HG02588 (cell line): ENCODE measurements around the gene RALBP1.

Experiments
- ATAC-seq: cut with Tn5 transposase; IDR thresholded peaks from one replicate; pipeline ENCODE4 v1.9.1; 2021; ENCODE audit warnings: mild to moderate bottlenecking, moderate library complexity; ENCODE audit not compliant: unreplicated experiment

RALBP1 gene

GRCh38 chr18:9545029-9545428 lies 69.7 kb downstream of the RALBP1 start:
- ATAC-seq, result no peak

- no peak for ATAC-seq
Observed at GRCh38 chr18:9546468-9546867, 71.2 kb downstream of the RALBP1 start.

- ATAC-seq, result no peak
Observed at GRCh38 chr18:9547782-9548181, 72.5 kb downstream of the RALBP1 start.

- ATAC-seq, result no peak
Observed at GRCh38 chr18:9549405-9549804, 74.1 kb downstream of the RALBP1 start.

- no peak for ATAC-seq
Observed at GRCh38 chr18:9550429-9550828, 75.1 kb downstream of the RALBP1 start.

- no peak for ATAC-seq
Observed at GRCh38 chr18:9552191-9552590, 76.9 kb downstream of the RALBP1 start.

GRCh38 chr18:9552616-9553015 lies 77.3 kb downstream of the RALBP1 start:
- no peak for ATAC-seq

- ATAC-seq, result no peak
Observed at GRCh38 chr18:9557250-9557943, 82.1 kb downstream of the RALBP1 start.

- no peak for ATAC-seq
Observed at GRCh38 chr18:9558387-9559064, 83.2 kb downstream of the RALBP1 start.

- ATAC-seq, result no peak
Observed at GRCh38 chr18:9559253-9559652, 83.9 kb downstream of the RALBP1 start.

GRCh38 chr18:9561759-9562158 lies 86.4 kb downstream of the RALBP1 start:
- no peak for ATAC-seq

- no peak for ATAC-seq
Observed at GRCh38 chr18:9562584-9562983, 87.3 kb downstream of the RALBP1 start.

- ATAC-seq, result no peak
Observed at GRCh38 chr18:9563331-9563730, 88.0 kb downstream of the RALBP1 start.

- no peak for ATAC-seq
Observed at GRCh38 chr18:9565407-9565806, 90.1 kb downstream of the RALBP1 start.

GRCh38 chr18:9568186-9568585 lies 92.9 kb downstream of the RALBP1 start:
- ATAC-seq, result no peak

- ATAC-seq, result no peak
Observed at GRCh38 chr18:9569178-9569577, 93.9 kb downstream of the RALBP1 start.

GRCh38 chr18:9570255-9570654 lies 94.9 kb downstream of the RALBP1 start:
- no peak for ATAC-seq

- no peak for ATAC-seq
Observed at GRCh38 chr18:9571546-9571945, 96.2 kb downstream of the RALBP1 start.

- ATAC-seq, result no peak
Observed at GRCh38 chr18:9574473-9575115, 99.3 kb downstream of the RALBP1 start.

- no peak for ATAC-seq
Observed at GRCh38 chr18:9575558-9575957, 100.2 kb downstream of the RALBP1 start.

- ATAC-seq, result no peak
Observed at GRCh38 chr18:9577361-9577760, 102.0 kb downstream of the RALBP1 start.

- no peak for ATAC-seq
Observed at GRCh38 chr18:9578306-9578705, 103.0 kb downstream of the RALBP1 start.
